Stimulated activated CD4-positive, alpha-beta T cell treated with anti-CD3 and anti-CD28 coated beads, Interleukin-4, amount 100 ng/mL, for 48 hours (primary cell): ENCODE measurements around the gene RPUSD4.

Experiments used
- DNase-seq, 2 donors: peaks; one replicate each; pipeline ENCODE4 v3.0.0-alpha.2; 2020; ENCODE audit warnings: low read depth in 2 of 2

The RPUSD4 gene

DNA sequence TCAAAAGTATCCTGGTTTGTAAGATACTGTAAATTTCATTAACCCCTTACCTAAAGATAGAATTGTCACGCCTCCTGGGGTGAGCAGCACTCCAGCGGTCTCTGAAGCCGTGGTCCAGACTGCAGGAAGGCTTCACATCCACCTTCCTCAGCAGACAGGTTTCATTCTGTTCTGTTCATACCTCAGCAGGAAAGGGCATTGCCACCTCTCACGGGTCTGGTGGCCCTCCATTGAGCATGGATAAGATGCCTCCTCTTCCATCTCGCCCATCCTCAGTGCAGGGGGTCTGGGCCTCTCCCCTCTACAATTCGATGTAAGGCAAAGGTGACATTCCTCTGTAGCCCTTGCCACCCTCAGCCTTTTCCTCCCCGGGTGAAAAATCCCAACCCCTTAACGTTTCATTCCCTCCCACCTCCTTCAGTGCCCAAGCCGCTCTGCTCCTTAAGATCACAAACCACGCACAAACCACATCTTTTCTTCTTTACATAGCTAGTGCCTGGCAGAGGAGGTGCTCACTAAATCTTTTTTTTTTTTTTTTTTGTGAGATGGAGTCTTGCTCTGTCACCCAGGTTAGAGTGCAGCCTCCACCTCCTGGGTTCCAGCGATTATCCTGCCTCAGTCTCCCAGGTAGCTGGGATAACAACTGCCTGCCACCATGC lies 28.5 kb downstream of the RPUSD4 start:
- no peak for DNase-seq

- DNase-seq, result no peak
Measured at GRCh38 chr11:126181939-126182730, 29.3 kb downstream of the RPUSD4 start.

GRCh38 chr11:126176853-126177470 lies 34.5 kb downstream of the RPUSD4 start:
- no peak for DNase-seq

DNA sequence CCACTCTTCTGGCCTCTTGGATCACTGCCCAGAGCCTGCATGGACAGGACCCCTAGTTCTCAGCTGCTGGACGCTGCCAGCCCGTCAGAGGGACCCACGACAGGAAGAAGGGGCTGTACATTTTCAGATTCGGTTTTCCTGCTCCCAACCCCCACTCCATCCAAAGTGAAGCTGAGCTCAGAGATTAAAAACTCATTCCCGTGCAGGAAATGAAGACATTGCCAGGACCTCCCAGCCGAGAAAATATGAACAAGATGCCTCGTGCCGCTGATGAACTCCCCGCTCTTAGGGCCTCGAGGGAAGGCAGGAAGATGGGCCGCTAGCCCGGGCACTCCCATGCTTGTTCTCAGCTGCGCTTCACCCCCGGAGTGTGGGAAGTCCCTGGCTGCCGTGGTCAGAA lies 36.1 kb downstream of the RPUSD4 start:
- no peak for DNase-seq

DNA sequence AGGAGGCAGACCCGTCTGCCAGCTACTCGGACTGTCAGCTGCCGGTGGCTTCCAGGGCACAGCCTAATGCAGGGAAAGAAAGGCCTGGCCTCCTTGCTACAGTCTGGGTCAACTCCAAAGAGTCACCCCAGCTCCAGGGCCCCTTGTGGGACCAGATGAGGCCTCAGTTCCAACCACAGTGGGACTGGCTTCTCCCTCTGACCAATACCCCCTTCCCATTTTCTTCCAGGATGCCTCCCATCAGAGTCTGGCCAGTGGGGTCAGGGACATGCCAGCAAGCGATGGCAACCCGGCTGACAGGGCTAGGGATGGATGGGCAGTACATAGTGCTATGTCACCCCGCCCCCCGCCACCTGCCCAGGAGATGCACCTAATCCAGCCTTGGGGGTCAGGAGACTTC lies 36.6 kb downstream of the RPUSD4 start:
- DNase-seq, result no peak

GRCh38 chr11:126173257-126173656 lies 38.2 kb downstream of the RPUSD4 start:
- DNase-seq, result no peak

- DNase-seq, result no peak
Measured at GRCh38 chr11:126172596-126173038, 38.8 kb downstream of the RPUSD4 start.

DNA sequence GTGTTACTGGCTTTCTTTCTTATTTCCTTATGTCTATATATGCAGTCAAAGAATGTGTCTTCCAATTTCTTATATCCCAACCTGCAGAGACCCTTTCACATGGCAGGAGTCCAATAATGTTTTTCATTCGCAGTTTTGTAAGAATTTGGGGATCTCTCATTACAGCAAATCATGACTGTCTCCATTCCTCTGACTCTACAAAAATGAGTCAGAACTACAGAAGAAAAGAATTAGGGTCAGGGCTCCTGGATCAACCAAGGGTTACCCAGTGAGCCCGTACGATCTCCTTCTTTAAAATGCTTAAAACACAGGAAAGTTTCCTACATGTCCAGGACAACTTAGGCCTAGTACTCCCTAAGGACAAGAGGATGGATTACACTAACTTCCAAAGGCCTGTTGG lies 42.2 kb downstream of the RPUSD4 start:
- no peak for DNase-seq

- no peak for DNase-seq
Measured at GRCh38 chr11:126167488-126167887, 44.0 kb downstream of the RPUSD4 start.

GRCh38 chr11:126166413-126166812 lies 45.0 kb downstream of the RPUSD4 start:
- DNase-seq, result no peak

DNA sequence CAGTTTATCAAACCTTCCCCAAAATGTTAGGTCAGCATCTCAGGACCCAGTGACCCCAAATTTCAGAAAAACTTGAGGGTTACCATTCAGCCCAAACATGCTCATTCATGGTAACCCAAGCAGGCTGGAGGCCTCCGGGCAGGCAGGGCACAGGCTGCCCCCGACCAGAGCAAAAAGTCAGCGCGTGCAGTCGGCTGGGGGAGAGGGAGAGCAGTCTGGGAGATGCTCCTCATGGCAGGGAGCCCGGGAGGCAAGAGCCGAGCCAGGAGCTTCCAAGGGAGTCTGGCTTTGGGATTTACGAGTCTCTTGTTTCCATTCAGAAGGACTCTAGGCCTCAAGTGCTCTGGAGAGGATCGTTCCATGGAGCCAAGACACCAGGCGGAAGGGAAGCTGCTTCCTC lies 45.7 kb downstream of the RPUSD4 start:
- no peak for DNase-seq

GRCh38 chr11:126165311-126165720 lies 46.1 kb downstream of the RPUSD4 start:
- no peak for DNase-seq

DNA sequence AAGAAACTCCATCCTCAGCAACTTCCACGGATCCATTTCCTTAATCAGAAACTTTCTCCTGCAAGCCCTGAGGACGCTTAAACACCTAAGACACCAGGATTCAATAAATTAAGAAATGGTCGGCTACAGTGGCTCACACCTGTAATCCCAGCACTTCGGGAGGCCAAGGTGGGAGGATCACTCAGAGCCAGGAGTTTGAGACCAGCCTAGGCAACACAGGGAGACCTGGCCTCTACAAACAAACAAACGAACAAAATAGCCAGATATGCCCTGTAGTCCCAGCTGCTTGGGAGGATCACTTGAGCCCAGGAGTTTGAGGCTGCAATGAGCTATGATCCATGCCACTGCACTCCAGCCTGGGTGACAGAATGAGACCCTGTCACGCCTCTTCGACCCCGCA lies 46.7 kb downstream of the RPUSD4 start:
- DNase-seq, result no peak

DNA sequence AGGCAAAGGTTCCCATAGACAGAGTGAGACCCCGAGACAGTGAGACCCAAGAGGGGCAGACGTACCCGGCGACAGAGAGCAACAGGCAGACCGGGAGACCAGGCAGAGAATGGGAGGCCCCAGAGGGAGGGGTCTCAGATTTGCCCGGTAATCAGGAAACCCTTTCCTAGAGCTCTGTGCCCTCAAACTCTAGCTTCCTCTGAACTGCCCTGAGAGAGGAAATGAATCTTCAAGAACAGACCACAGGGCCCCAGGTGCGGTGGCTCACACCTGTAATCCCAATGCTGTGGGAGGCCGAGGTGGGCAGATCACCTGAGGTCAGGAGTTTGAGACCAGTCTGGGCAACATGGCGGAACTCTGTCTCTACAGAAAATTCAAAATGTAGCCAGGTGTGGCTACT lies 47.7 kb downstream of the RPUSD4 start:
- DNase-seq, result no peak

DNA sequence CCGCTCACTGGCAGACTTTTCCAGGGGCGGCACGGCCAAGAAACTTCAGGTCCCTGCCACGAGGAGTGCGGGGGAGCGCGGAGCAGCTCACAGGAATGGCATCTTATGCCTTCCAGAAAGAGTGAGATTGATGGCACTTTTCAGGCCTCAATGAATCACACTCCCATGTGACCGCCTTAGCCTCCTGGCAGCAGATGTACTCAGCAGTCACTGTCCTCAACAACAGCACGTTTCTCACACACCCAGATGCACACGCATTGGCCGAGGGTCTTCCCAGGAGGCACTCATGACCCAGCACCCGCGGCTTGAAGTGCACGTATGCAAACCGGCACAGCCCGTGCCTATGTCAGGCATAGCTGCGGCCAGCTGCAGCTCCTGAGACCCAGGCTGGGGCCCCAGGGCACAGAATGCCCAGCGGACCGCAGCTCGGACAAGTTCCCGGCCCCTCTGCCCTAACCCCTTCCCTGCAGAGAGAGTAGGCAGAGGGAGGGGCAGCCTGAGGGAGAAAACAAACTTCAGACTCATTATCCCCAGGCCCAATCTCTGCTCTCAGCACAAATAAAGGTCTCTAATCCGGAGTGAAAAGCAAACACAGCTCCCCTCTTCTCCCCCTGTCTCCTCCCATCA lies 48.3 kb downstream of the RPUSD4 start:
- DNase-seq, result no peak

GRCh38 chr11:126162306-126163030 lies 49.0 kb downstream of the RPUSD4 start:
- DNase-seq, result no peak

DNA sequence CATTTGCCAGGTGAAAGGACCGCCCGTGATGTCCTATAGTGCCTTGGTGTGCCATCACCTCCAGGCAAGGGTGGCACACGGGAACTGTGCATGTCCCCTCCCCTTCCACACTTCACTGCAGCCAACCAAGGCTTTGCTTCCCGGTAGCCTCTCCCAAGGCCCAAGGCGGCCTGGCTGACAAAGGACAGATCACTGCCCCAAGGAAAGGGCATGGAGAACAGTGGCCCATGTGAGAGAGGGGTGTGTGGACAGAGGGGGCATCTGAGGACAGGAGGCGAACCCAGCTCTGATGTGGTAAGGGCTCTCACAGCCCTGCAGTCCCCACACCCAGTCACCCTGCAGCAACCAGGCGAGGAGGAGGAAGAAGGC lies 50.4 kb downstream of the RPUSD4 start:
- DNase-seq, result no peak

DNA sequence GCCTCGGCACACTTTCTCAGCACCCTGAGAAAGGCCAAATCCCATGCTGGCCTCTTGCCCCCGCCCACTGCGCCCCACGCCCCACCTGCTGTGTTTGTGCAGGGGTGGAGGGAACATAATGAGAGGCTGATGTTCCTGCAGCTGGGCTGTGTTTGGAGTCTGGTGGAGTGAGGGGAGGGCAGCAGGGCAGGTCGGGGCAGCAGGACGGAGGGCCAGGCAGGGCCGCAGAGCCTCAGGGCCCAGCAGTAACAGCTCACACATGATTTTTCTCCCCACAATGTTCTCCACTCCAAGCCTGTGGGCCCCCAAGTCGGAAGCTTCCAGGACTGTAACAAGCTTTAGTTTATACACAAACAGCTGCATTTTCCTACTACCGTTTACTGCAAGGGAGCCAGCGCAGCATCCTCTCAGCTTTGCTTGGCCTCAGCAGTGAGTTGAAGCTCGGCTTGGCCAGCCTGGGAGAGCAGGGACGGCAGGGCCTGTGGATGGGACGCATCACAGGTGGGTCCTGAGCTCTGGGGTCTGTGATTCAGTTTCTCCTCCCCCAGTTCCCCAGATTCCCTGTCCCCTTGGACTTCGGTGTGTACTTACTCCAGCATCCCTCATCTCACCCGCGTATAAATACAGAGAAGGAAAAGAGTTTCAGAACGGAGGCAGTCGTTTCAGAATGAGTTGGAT lies 51.0 kb downstream of the RPUSD4 start:
- no peak for DNase-seq

DNA sequence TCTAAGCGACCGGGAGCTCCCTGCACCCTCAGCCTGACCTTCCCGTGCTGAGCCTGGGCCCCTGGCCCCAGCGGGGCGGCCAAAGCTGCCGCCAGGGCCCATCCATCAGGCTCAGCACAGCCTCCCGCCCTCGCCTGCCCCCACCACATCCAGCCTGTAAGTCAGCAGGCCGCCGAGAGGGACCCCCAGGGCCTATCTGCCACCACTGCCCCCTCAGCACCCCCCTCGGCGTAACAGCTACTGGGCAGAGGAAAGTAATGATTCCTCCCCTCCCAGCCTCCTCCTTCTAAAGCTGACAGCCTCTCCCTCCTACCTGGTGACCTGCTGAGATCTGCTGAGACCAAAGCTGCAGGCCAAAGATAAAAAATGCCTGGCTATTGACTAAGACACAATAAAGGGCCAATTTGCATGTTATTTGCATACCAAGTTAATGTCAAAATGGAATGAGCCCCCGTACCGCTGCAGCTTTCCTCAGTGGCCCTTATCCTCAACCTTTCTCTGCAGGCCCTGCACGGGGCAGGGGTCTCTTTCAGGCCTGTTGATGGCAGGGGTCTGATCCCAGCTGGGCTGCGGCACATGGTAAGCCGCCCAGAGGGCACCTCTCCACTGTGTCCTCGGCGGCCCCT lies 51.6 kb downstream of the RPUSD4 start:
- DNase-seq, result no peak

DNA sequence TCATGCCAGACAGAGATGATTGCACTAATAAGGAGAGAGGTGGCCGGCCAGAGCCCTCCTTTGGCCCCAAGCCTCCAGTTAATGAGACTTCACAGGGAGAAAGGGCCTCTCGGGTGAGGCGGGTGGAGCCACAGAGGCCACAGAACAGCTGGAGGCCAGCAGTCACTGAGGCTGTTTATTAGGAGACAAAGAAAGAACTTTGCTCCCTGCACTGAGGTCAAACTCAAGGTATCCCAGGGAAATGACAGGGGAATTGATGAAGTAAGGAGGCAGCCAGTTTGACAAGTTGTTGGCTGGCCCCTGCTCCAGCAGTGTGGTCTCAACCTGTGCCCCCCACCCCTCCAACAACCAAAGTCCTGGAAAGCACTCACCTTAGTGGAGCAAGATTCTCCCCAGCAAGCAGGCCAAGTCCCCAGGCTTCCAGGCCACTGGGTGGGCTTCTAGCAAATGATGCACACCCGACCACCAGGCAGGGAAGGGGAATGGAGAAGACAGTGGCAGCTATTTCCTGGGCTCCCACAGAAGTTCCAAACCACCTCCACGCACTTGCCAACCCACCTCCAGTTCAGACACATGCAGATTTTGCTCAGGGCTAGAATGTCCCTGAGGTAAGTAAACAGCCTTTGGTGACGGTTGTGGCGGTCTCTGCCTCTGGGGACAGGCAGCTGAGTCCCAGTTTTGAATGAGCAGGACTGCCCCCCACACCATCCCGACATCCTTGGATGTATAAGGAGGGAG lies 53.2 kb downstream of the RPUSD4 start:
- no peak for DNase-seq
